SK-N-MC (cell line): ENCODE measurements around the gene P2RY6.

Experiments used
- EZH2 ChIP-seq: fragments of 200-600 bp; sonication (generic); IDR thresholded peaks from one replicate; pipeline ENCODE4 v1.6.1; 2017; ENCODE audit warnings: antibody characterized with exemption
- POLR2AphosphoS5 ChIP-seq: IDR thresholded peaks from 2 replicates; pipeline ENCODE4 v1.6.1; 2012; ENCODE audit warnings: mild to moderate bottlenecking, low read depth, low read length, borderline replicate concordance

DNA sequence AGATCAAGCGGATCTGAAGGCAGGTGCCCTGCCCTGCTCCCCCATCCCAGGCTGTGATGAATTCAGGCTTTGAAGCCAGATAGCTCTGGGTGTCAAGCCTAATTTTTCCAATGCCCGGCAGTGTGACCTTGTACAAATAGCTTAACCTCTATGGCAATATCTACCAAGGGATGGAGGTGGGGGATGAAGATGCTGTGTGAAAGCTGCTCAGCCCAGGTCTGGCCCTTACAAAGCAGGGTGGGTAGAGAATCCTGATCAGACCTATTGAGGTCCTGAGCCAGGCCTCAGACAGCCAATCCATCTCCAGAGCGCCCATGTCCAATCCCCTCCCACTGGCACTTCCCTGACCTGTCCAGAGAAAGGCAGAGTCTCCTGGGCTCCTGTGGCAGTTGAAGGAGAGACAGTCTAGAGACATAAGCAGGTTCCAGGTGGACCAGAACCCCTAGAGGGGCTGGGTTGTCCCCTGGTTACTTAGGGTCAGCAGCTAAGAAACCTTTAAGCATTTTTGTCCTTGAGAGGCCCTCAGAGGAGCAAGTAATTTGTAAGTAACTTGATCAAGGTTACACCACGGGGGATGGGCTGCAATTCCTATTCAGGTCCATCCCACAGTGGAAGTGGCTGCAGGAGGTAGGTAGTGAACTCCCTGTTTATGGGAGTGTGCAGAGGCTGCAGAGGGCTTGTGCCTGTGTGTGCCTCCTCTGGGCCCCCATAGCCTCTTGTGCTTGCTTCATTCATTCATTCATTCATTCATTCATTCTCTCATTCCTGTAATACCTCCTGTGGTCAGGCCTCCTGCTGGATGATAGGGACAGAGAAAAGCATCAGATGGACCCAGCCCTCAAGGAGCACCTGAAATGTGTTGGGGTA, 43.6 kb upstream of the P2RY6 start:
- no peak for TF ChIP-seq POLR2AphosphoS5
- no peak for TF ChIP-seq EZH2
